HEK293 (cell line): ENCODE data around the gene HIP1.
"Not testable (repeated sequence)": the region's sequence is repeated elsewhere in the genome, so short reads cannot be mapped to it uniquely, and the experiment has no call there.

Experiments
- CTCF ChIA-PET: fragments of 350-600 bp; formaldehyde crosslinking; extraction: SDS; loops from one replicate; lab custom pipeline; 2021; ENCODE audit warnings: antibody characterized with exemption; lab: Yijun Ruan, JAX
- POLR2A ChIA-PET: fragments of 300-600 bp; formaldehyde crosslinking; extraction: SDS; loops from one replicate; lab custom pipeline; 2020; ENCODE audit warnings: antibody characterized with exemption, inconsistent platforms; lab: Yijun Ruan, JAX
- H3K27ac ChIP-seq: fragments of 200-500 bp; sonication (Bioruptor generic); 2 replicates; pipeline ENCODE4 v1.5.1; 2014; ENCODE audit warnings: low read depth, low read length, control low read depth, inconsistent platforms; ENCODE audit errors: extremely low read depth
- H3K36me3 ChIP-seq, 2 experiments: fragments of 200-500 bp in 1 of 2; sonication (Bioruptor generic) in 1 of 2; 1 replicate in 1 of 2; 2 replicates in 1 of 2; pipeline ENCODE4 v1.5.1; 2014 to 2017; ENCODE audit warnings: inconsistent platforms in 2 of 2, low read length in 2 of 2; ENCODE audit not compliant: control insufficient read depth in 2 of 2, insufficient read depth in 1 of 2
- H3K4me1 ChIP-seq: fragments of 200-500 bp; sonication (Bioruptor generic); 2 replicates; pipeline ENCODE4 v1.5.1; 2014; ENCODE audit warnings: mild to moderate bottlenecking, low read length, inconsistent platforms; ENCODE audit not compliant: control insufficient read depth, insufficient read depth
- H3K4me3 ChIP-seq: 2 replicates; pipeline ENCODE4 v1.5.1; 2011; ENCODE audit warnings: low read depth, mild to moderate bottlenecking, control low read depth, low read length, moderate library complexity
- H3K9me3 ChIP-seq: fragments of 200-500 bp; sonication (Bioruptor generic); 2 replicates; pipeline ENCODE4 v1.5.1; 2014; ENCODE audit warnings: low read depth, low read length, inconsistent platforms; ENCODE audit not compliant: control insufficient read depth, insufficient read depth
- EGR2 ChIP-seq: fragments of 450-650 bp; formaldehyde crosslinking; IDR thresholded peaks from 2 replicates; pipeline ENCODE4 v1.5.1; 2016; ENCODE audit warnings: low read depth, missing biosample characterization, missing genetic modification characterization
- HOXD13 ChIP-seq: sonication (generic); formaldehyde crosslinking; IDR thresholded peaks from 2 replicates; pipeline ENCODE4 v1.8.0; 2022; ENCODE audit warnings: missing genetic modification reagents, borderline replicate concordance
- KLF1 ChIP-seq: fragments of 450-650 bp; formaldehyde crosslinking; IDR thresholded peaks from 2 replicates; pipeline ENCODE4 v1.5.1; 2016; ENCODE audit warnings: missing biosample characterization, missing genetic modification characterization
- KLF10 ChIP-seq: fragments of 450-650 bp; IDR thresholded peaks from 2 replicates; pipeline ENCODE4 v1.5.1; 2018; ENCODE audit warnings: missing biosample characterization, mild to moderate bottlenecking, missing genetic modification characterization
- KLF17 ChIP-seq: fragments of 450-650 bp; formaldehyde crosslinking; IDR thresholded peaks from 2 replicates; pipeline ENCODE4 v1.5.1; 2016; ENCODE audit warnings: missing biosample characterization, missing genetic modification characterization
- OVOL3 ChIP-seq: fragments of 450-650 bp; formaldehyde crosslinking; IDR thresholded peaks from 2 replicates; pipeline ENCODE4 v1.5.1; 2016; ENCODE audit warnings: missing biosample characterization, missing genetic modification characterization
- SALL2 ChIP-seq: fragments of 450-650 bp; formaldehyde crosslinking; IDR thresholded peaks from 2 replicates; pipeline ENCODE4 v1.5.0; 2017; ENCODE audit warnings: missing biosample characterization, mild to moderate bottlenecking, missing genetic modification characterization, borderline replicate concordance
- SP2 ChIP-seq: fragments of 450-650 bp; formaldehyde crosslinking; IDR thresholded peaks from 2 replicates; pipeline ENCODE4 v1.5.1; 2016; ENCODE audit warnings: missing biosample characterization, missing genetic modification characterization
- TCF7L2 ChIP-seq: IDR thresholded peaks from 2 replicates; pipeline ENCODE4 v1.6.1; 2011; ENCODE audit warnings: low read depth, mild to moderate bottlenecking, inconsistent platforms, low read length, moderate library complexity, borderline replicate concordance
- YY1 ChIP-seq: fragments of 450-650 bp; formaldehyde crosslinking; IDR thresholded peaks from 2 replicates; pipeline ENCODE4 v1.5.1; 2018; ENCODE audit warnings: missing biosample characterization, missing genetic modification characterization
- ZBTB44 ChIP-seq: fragments of 450-650 bp; IDR thresholded peaks from 2 replicates; pipeline ENCODE4 v1.5.1; 2018; ENCODE audit warnings: missing biosample characterization, mild to moderate bottlenecking, missing genetic modification characterization
- ZBTB8A ChIP-seq: fragments of 450-650 bp; formaldehyde crosslinking; IDR thresholded peaks from 2 replicates; pipeline ENCODE4 v1.5.1; 2016; ENCODE audit warnings: missing biosample characterization, missing genetic modification characterization
- ZEB2 ChIP-seq: fragments of 450-650 bp; formaldehyde crosslinking; IDR thresholded peaks from 2 replicates; pipeline ENCODE4 v1.5.1; 2016; ENCODE audit warnings: missing biosample characterization, missing genetic modification characterization
- ZNF146 ChIP-seq: fragments of 450-650 bp; formaldehyde crosslinking; IDR thresholded peaks from 2 replicates; pipeline ENCODE4 v1.5.1; 2016; ENCODE audit warnings: missing biosample characterization, missing genetic modification characterization
- ZNF341 ChIP-seq: fragments of 450-650 bp; formaldehyde crosslinking; IDR thresholded peaks from 2 replicates; pipeline ENCODE4; 2016; ENCODE audit warnings: low read depth, missing biosample characterization, missing genetic modification characterization
- ZNF423 ChIP-seq: fragments of 450-650 bp; formaldehyde crosslinking; IDR thresholded peaks from 2 replicates; pipeline ENCODE4 v1.5.1; 2016; ENCODE audit warnings: missing biosample characterization, missing genetic modification characterization
- ZNF585B ChIP-seq: fragments of 450-650 bp; formaldehyde crosslinking; IDR thresholded peaks from 2 replicates; pipeline ENCODE4 v1.5.1; 2016; ENCODE audit warnings: missing biosample characterization, missing genetic modification characterization
- ZNF621 ChIP-seq: fragments of 450-650 bp; formaldehyde crosslinking; IDR thresholded peaks from 2 replicates; pipeline ENCODE4 v1.5.1; 2017; ENCODE audit warnings: missing biosample characterization, missing genetic modification characterization
- ZNF623 ChIP-seq: fragments of 450-650 bp; formaldehyde crosslinking; IDR thresholded peaks from 2 replicates; pipeline ENCODE4 v1.5.1; 2016; ENCODE audit warnings: missing biosample characterization, missing genetic modification characterization
- ZNF626 ChIP-seq: fragments of 450-650 bp; sonication (Bioruptor Pico); formaldehyde crosslinking; IDR thresholded peaks from 2 replicates; pipeline ENCODE4 v1.5.1; 2018; ENCODE audit warnings: missing biosample characterization, missing genetic modification characterization, inconsistent platforms
- ZNF654 ChIP-seq: fragments of 450-650 bp; formaldehyde crosslinking; IDR thresholded peaks from 2 replicates; pipeline ENCODE4 v1.5.1; 2016; ENCODE audit warnings: low read depth, missing biosample characterization, missing genetic modification characterization
- ZNF670 ChIP-seq: fragments of 450-650 bp; formaldehyde crosslinking; IDR thresholded peaks from 2 replicates; pipeline ENCODE4 v1.5.1; 2016; ENCODE audit warnings: missing biosample characterization, missing genetic modification characterization, low read depth
- ZNF704 ChIP-seq: fragments of 450-650 bp; formaldehyde crosslinking; IDR thresholded peaks from 2 replicates; pipeline ENCODE4 v1.5.1; 2016; ENCODE audit warnings: missing biosample characterization, missing genetic modification characterization
- ZNF747 ChIP-seq: fragments of 450-650 bp; formaldehyde crosslinking; IDR thresholded peaks from 2 replicates; pipeline ENCODE4 v1.5.1; 2016; ENCODE audit warnings: missing biosample characterization, missing genetic modification characterization
- ZNF791 ChIP-seq: fragments of 450-650 bp; formaldehyde crosslinking; IDR thresholded peaks from 2 replicates; pipeline ENCODE4 v1.5.1; 2016; ENCODE audit warnings: missing biosample characterization, missing genetic modification characterization

Gene HIP1

GRCh38 chr7:75761801-75762200 lies 23.1 kb upstream of the HIP1 start:
- H3K9me3 ChIP-seq, POLR2A ChIA-PET, H3K36me3 ChIP-seq, H3K4me1 ChIP-seq, H3K4me3 ChIP-seq, H3K27ac ChIP-seq: not testable (repeated sequence)
- CTCF ChIA-PET = interaction anchor here (0.6 to 2.1 kb wide), 16 partner anchors 10 to 326 kb away, joined by 3 to 8 read pairs (median 4); partner anchors contain the start of gene CCL26
- peak; percentile 43 for TF ChIP-seq ZNF146 (tag by site-specific recombination)

GRCh38 chr7:75758491-75758890 lies 19.8 kb upstream of the HIP1 start:
- no peak for TF ChIP-seq ZEB2 (tag by site-specific recombination)
- no peak for TF ChIP-seq KLF1 (tag by site-specific recombination)
- no peak for TF ChIP-seq KLF10 (tag by site-specific recombination)
- no peak for TF ChIP-seq ZBTB8A (tag by site-specific recombination)
- no peak for TF ChIP-seq ZNF747
- no peak for TF ChIP-seq ZNF791 (tag by site-specific recombination)
- TF ChIP-seq HOXD13 = no peak
- no peak for TF ChIP-seq ZNF341 (tag by site-specific recombination)
- no peak for TF ChIP-seq EGR2 (tag by site-specific recombination)
- TF ChIP-seq OVOL3 = no peak
- no peak for TF ChIP-seq ZNF621 (tag by site-specific recombination)
- TF ChIP-seq ZNF670 = no peak
- no peak for TF ChIP-seq ZNF654 (tag by site-specific recombination)
- TF ChIP-seq KLF17 = no peak
- no peak for TF ChIP-seq YY1 (tag by site-specific recombination)
- TF ChIP-seq ZBTB44 (tag by site-specific recombination) = no peak
- TF ChIP-seq ZNF626 = no peak
- Histone ChIP-seq H3K4me3 (no peak overlapping the region), H3K36me3 (no peaks in the 10 kb centered on the region), H3K4me1 (no peaks in the 10 kb centered on the region), H3K27ac (no peak overlapping the region), H3K9me3 (no peaks in the 10 kb centered on the region)
- CTCF ChIA-PET = no interaction called here
- POLR2A ChIA-PET = no interaction called here

- CTCF ChIA-PET = no interaction called here
Measured at GRCh38 chr7:75757860-75758259, 19.1 kb upstream of the HIP1 start.

More at GRCh38 chr7:75757860-75758259, 19.1 kb upstream of the HIP1 start:
- Histone ChIP-seq H3K27ac (no peak overlapping the region), H3K4me1 (no peaks in the 10 kb centered on the region), H3K36me3 (no peaks in the 10 kb centered on the region), H3K9me3 (no peaks in the 10 kb centered on the region), H3K4me3 (no peak overlapping the region)
- TF ChIP-seq SP2 (tag by site-specific recombination) (no peak), TCF7L2 (no peak), ZNF585B (tag by site-specific recombination) (no peak), ZNF423 (no peak), ZNF704 (tag by site-specific recombination) (no peak), ZNF623 (tag by site-specific recombination) (no peak), SALL2 (tag by site-specific recombination) (no peak)
- POLR2A ChIA-PET = no interaction called here
